ENCODE results near the gene MYL9. TPM values are rescaled to one million over a fixed set of nuclear protein-coding genes. Genes with fewer than 3 reads are reported as not detected.
A peak's percentile ranks its signal among the peaks of the same experiment; 100 is the strongest.

MYL9 gene
- total RNA-seq, 1 donor from 2014 or later: 717 TPM

DNA sequence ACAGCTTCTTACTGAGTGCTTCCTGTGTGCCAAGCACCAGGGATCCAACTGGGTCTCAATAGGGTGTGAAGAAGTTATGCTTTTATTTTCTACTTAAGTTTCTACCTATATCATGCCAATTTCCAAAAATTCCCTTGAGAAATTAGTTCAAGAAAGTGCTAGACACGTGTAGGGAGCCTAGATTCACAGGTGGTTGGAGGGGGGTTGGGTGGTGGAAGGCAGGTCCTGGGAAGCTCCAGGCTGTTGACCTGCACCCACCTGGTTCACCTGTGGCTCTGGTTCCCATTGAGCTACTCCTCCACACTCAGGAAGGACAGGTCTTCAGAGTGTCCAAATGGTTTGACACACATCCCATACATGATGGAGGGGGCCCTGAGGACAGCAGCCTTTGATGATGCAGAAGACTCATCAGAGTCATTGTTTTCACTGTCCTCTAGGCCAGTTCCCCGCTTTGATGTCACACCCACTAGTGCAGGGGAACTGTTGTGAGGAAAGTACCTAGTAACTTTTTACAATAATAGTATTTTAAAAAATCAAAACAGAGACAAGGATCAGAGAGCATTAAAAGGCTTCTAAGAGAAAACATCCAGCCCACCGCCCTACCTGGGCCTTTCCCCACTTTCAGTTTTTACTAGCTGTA lies 39.8 kb upstream of the MYL9 start:
- Histone ChIP-seq H3K27ac (peak overlapping the region; percentile 19 to 24), H3K9me3 (no peaks in the 10 kb centered on the region), H3K4me1 (peaks cover 13 to 16% of the 10 kb centered on the region in 2 donors), H3K4me3 (no peak overlapping the region), H3K27me3 (no peaks in the 10 kb centered on the region), H3K36me3 (peaks cover 74 to 88% of the 10 kb centered on the region in 2 donors)
- no peak for TF ChIP-seq CTCF (IDR thresholded peaks at IDR 0.05)
- intact Hi-C loops (cut with DNase I): no loop called here
- no peak for DNase-seq (ENCODE audit: low spot score in 2 of 2)

DNA sequence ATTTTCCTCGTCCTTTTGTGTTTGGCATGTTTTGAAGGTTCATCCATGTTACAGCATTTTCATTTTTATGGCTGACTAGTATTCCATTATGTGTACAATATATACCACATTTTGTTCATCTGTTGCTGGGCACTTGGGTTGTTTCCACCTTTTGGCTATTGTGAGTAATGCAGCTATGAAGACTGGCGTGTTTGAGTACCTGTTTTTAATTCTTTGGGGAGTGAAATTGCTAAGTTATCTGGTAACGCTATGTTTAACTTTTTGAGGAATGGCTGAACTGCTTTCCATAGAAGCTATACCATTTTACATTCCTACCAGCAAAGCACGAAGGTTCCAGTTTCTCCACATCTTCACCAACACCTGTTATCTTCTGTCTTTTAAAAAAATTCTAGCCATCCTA lies 37.0 kb upstream of the MYL9 start:
- H3K27me3 ChIP-seq: no peaks in the 10 kb centered on the region
- intact Hi-C loops (cut with DNase I): no loop called here
- no peak for TF ChIP-seq CTCF (IDR thresholded peaks at IDR 0.05)
- no peaks in the 10 kb centered on the region for H3K4me1 ChIP-seq
- H3K27ac ChIP-seq: no peak overlapping the region
- H3K4me3 ChIP-seq: no peak overlapping the region
- H3K9me3 ChIP-seq: no peaks in the 10 kb centered on the region
- DNase-seq (ENCODE audit: low spot score in 2 of 2): no peak
- H3K36me3 ChIP-seq: peaks cover 77 to 79% of the 10 kb centered on the region in 2 donors

GRCh38 chr20:36506253-36506652 lies 35.1 kb upstream of the MYL9 start:
- peak in 1 of 3 experiments; percentile 15 for TF ChIP-seq CTCF (IDR thresholded peaks at IDR 0.05)
- Histone ChIP-seq H3K4me1 (no peaks in the 10 kb centered on the region), H3K27ac (no peak overlapping the region), H3K27me3 (no peaks in the 10 kb centered on the region), H3K4me3 (no peak overlapping the region), H3K36me3 (peaks cover 72 to 79% of the 10 kb centered on the region in 2 donors), H3K9me3 (no peaks in the 10 kb centered on the region)
- no peak for DNase-seq (ENCODE audit: low spot score in 2 of 2)
- intact Hi-C loops (cut with DNase I): no loop called here

DNA sequence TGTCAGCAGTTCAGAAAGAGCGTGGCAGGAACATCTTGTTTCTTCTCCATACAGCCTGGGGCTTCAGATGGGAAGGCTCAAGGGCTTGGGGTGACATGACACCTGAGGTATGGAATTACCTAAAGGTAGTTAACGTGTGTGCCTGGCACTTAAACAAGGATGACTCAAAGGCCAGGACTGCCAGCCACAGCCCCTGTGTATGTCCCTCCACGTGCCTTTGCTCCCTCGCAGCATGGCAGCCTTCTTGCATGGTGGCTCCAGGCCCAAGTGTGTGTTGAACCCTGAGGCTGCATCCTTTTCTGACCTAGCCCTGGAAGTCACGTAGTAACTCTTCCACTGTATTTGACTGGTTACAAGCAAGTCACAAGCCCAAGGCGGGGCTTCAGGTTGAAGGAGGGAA lies 33.6 kb upstream of the MYL9 start:
- peak in 1 of 2 donors; percentile 53 for DNase-seq (ENCODE audit: low spot score in 2 of 2)
- Histone ChIP-seq H3K27me3 (no peaks in the 10 kb centered on the region), H3K36me3 (peaks cover 74 to 83% of the 10 kb centered on the region in 2 donors), H3K4me3 (no peak overlapping the region), H3K4me1 (no peaks in the 10 kb centered on the region), H3K9me3 (no peaks in the 10 kb centered on the region), H3K27ac (no peak overlapping the region)
- no peak for TF ChIP-seq CTCF (IDR thresholded peaks at IDR 0.05)
- intact Hi-C loops (cut with DNase I): no loop called here

GRCh38 chr20:36519012-36519719 lies 22.2 kb upstream of the MYL9 start:
- H3K4me1 ChIP-seq: peaks cover 0 to 21% of the 10 kb centered on the region in 2 donors
- no peak for DNase-seq (ENCODE audit: low spot score in 2 of 2)
- intact Hi-C loops (cut with DNase I): no loop called here
- peaks cover 31 to 69% of the 10 kb centered on the region in 2 donors for H3K36me3 ChIP-seq
- TF ChIP-seq CTCF (IDR thresholded peaks at IDR 0.05): no peak
- no peak overlapping the region for H3K27ac ChIP-seq
- H3K4me3 ChIP-seq: no peak overlapping the region
- H3K9me3 ChIP-seq: no peaks in the 10 kb centered on the region
- no peaks in the 10 kb centered on the region for H3K27me3 ChIP-seq
